Measurements from ENCODE around the gene OR2A7. TPM values are rescaled to one million over a fixed set of nuclear protein-coding genes. Genes with fewer than 3 reads are reported as not detected.

Gene OR2A7
- 5.6 and 7.1 TPM in 2 replicates for total RNA-seq

GRCh38 chr7:144264692-144265091 lies at the start of gene OR2A7:
Gene OR2A7 (minus strand): TSS chr7:144264792. CDS start chr7:144259628, 5,164 bp downstream.

GRCh38 chr7:144311872-144312469 lies 47.4 kb upstream of the OR2A7 start, which contains the start of gene OR2A1:
Gene OR2A1 (plus strand): TSS chr7:144312419. CDS start chr7:144318125, 5,706 bp downstream.

GRCh38 chr7:144269188-144269587 lies 4.6 kb upstream of the OR2A7 start, which contains the start of gene CTAGE8:
Gene CTAGE8 (minus strand): TSS chr7:144269288. CDS start chr7:144269250, 38 bp downstream.

GRCh38 chr7:144239365-144239764 lies 25.2 kb downstream of the OR2A7 start, which contains the start of gene OR2A42:
Gene OR2A42 (minus strand): TSS chr7:144239605. CDS start chr7:144232843, 6,762 bp downstream.

Other genes with a start within 250 kb of the OR2A7 start
- not detected in 2 replicates for gene OR2A5, start 215.8 kb downstream of the OR2A7 start, total RNA-seq
- not detected in 2 replicates for gene OR2A25, start 195.0 kb downstream of the OR2A7 start, total RNA-seq
- not detected in 2 replicates for gene OR2A12, start 178.5 kb downstream of the OR2A7 start, total RNA-seq
- gene OR2A2, start 155.2 kb downstream of the OR2A7 start, total RNA-seq = not detected in 2 replicates
- gene OR2A14, start 141.6 kb downstream of the OR2A7 start, total RNA-seq = not detected in 2 replicates
- 4.7 and 10.6 TPM in 2 replicates for gene CTAGE4, start 81.3 kb downstream of the OR2A7 start, total RNA-seq
- 0.11 and 6.3 TPM in 2 replicates for gene ARHGEF35, start 69.0 kb downstream of the OR2A7 start, total RNA-seq
- gene OR2A42, start 25.2 kb downstream of the OR2A7 start, total RNA-seq = not detected in 2 replicates
- gene CTAGE8, start 4.5 kb upstream of the OR2A7 start, total RNA-seq = 7.9 TPM in 1 of 2 replicates, not detected in the other
- not detected in 2 replicates for gene OR2A1, start 47.6 kb upstream of the OR2A7 start, total RNA-seq
- gene ARHGEF5, start 90.6 kb upstream of the OR2A7 start, total RNA-seq = 29.1 and 55.1 TPM in 2 replicates
- gene NOBOX, start 138.9 kb upstream of the OR2A7 start, total RNA-seq = not detected in 2 replicates

All from placental epithelial cell (primary cell).